HepG2 (cell line): ENCODE data around the gene GPS2.

Source experiments
- NR3C1 ChIP-seq: sonication (generic); formaldehyde crosslinking; IDR thresholded peaks from 2 replicates; pipeline ENCODE4 v1.4.0; 2020; ENCODE audit warnings: missing genetic modification reagents
- REST ChIP-seq, 2 experiments: IDR thresholded peaks; 2 replicates each; pipeline ENCODE4 v1.6.1; 2011 to 2012; ENCODE audit warnings: low read length in 2 of 2, borderline replicate concordance in 1 of 2, low read depth in 1 of 2, mild to moderate bottlenecking in 1 of 2, moderate library complexity in 1 of 2

- TF ChIP-seq REST (IDR thresholded peaks at IDR 0.05; ENCODE audit: borderline replicate concordance in 1 of 2, low read depth in 1 of 2, low read length in 2 of 2), result no peak
- TF ChIP-seq NR3C1 (CRISPR knock-in tag), result no peak
Observed at GRCh38 chr17:7355573-7355972, 40.4 kb upstream of the GPS2 start.
